Stimulated activated CD4-positive, alpha-beta T cell treated with anti-CD3 and anti-CD28 coated beads, Interleukin-1b, Interleukin-23, amount 100 ng/mL, for 4 hours (primary cell): ENCODE results near the gene ID1.
"Not testable (repeated sequence)": the region's sequence is repeated elsewhere in the genome, so short reads cannot be mapped to it uniquely, and the experiment has no call there.

ENCODE experiments used
- DNase-seq, 2 donors: peaks; one replicate each; pipeline ENCODE4 v3.0.0-alpha.2; 2020; ENCODE audit warnings: low read depth in 2 of 2

Gene ID1

DNA sequence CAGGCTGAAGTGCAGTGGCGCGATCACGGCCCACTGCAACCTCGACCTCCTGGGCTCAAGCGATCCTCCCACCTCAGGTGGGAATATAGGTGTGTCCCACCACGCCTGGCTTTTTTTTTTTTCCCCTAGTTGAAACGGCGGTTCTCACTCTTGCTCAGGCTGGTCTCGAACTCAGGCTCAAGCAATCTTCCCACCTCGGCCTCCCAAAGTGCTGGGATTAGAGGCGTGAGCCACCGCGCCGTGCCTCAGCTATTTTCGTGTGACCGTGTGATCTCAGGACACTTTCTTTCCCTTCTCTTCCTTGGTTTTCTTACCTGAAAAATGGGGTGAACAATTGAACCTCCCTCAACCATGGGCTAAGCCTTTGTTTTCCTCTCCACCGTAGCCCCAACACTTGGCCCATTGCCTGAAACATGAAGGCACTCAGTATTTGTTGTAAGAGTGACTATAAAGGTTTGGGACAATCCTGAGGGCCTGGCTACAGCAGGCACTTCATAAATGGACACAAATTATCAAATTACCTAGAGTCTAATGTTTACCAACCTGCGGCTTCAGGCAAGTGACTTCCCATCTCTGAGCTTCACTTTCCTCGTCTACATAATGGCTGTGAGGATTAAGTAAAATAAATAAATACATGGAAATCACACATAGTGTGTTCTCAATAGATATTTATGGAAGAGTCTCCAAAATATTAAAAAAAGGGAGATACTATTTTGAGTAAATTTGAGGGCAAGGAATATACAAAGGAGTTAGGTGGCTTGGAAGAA, 31.4 kb upstream of the ID1 start:
- no peak for DNase-seq

GRCh38 chr20:31574986-31575385, 30.1 kb upstream of the ID1 start:
- not testable (repeated sequence) for DNase-seq

GRCh38 chr20:31576751-31577150, 28.3 kb upstream of the ID1 start:
- no peak for DNase-seq

- DNase-seq = no peak
Observed at GRCh38 chr20:31577194-31577593, 27.9 kb upstream of the ID1 start.

DNA sequence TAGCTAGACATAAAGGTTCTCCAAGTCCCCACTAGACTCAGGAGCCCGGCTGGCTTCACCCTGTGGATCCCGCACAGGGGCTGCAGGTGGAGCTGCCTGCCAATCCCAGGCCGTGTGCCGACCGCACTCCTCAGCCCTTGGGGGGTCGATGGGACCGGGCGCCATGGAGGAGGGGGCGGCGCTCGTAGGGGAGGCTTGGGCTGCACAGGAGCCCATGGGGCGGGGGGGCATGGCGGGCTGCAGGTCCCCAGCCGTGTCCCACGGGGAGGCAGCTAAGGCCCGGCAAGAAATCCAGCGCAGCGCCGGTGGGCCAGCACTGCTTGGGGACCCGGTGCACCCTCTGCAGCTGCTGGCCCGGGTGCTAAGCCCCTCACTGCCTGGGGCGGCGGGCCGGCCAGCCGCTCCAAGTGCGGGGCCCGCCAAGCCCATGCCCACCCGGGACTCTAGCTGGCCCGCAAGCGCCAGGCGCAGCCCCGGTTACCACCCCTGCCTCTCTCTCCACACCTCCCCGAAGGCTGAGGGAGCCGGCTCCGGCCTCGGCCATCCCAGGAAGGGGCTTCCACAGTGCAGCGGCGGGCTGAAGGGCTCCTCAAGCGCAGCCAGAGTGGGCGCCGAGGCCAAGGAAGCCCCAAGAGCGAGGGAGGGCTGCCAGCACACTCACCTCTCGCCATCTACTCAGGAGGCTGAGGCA, 26.5 kb upstream of the ID1 start:
- DNase-seq = no peak

- DNase-seq = no peak
Observed at GRCh38 chr20:31579245-31579644, 25.8 kb upstream of the ID1 start.

GRCh38 chr20:31579941-31580651, 25.0 kb upstream of the ID1 start:
- DNase-seq = not testable (repeated sequence)

DNA sequence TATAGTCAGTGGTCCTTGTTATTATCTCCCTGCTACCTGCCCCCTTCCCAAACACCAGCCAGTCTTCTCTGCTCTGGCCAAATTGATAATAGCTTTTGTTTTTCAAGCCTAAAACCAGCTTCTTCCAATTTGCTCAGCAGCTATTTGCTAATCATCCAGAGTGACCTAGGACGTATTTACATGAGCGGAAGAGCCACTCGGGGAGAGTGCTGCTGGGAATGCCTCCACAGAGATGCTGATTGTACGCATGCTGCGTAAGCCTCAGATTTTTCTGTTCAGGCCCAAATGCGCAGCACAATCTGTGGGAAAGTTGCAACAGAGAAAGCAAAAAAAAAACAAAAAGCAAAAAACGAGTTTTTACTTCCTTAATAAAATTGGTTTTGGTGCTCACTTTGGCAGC, 24.4 kb upstream of the ID1 start:
- no peak for DNase-seq

DNA sequence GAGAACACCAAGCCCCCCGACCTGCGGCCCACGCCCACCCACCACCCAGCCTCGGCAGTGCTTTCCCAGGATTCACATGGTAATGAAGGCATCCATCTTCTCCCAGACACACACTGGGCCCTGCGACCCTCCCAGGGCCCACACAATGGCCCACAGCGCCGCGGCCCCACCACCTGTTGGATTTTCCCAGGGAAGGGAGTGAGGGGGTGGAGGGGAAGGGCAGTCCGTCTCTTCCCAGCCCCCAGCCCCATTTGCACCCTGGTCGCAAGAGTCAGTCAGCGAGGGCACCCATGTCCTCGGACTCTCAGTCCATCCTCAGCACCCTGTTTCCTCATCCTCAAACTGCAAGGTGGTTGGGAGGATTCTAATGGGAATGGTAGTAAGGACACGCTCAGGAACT, 23.7 kb upstream of the ID1 start:
- no peak for DNase-seq

- no peak for DNase-seq
Observed at GRCh38 chr20:31587545-31588389, 17.3 kb upstream of the ID1 start.

- DNase-seq = no peak
Observed at GRCh38 chr20:31590717-31591225, 14.3 kb upstream of the ID1 start.

- DNase-seq = no peak
Observed at GRCh38 chr20:31593221-31594001, 11.7 kb upstream of the ID1 start.

DNA sequence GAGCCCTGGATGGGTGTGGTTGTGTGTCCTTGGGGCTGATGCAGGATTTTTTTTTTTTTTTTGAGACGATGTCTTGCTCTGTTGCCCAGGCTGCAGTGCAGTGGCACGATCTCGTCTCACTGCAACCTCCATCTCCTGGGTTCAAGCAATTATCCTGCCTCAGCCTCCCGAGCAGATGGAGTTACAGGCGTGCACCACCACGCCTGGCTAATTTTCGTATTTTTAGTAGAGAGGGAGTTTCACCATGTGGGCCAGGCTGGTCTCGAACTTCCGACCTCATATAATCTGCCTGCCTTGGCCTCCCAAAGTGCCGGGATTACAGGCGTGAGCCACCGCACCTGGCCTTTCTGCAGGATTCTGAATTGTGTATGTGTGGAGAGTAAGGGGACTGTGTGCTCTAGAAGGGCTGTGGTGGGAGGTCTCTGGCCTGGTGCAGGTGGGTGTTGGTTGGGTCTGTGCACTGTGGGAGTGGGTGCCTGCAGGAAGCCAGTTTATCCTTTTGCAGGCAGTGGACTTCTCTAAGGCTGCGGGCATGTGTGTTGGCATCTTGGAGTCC, 11.0 kb upstream of the ID1 start:
- DNase-seq = no peak

GRCh38 chr20:31594558-31595379, 10.3 kb upstream of the ID1 start:
- DNase-seq = no peak

DNA sequence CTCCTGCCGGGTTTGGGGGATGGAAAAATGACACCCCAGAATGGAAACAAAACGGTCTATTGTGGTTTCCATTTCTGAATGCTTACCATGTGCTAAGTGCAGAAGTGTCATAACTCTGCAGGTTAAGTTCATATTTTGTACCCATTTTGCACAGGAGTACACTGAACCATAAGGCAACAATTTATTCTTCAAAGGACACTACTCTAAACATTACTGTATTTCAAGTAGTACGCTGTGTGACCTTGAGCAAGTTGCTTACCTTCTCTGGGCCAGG, 9.8 kb upstream of the ID1 start:
- DNase-seq = no peak

DNA sequence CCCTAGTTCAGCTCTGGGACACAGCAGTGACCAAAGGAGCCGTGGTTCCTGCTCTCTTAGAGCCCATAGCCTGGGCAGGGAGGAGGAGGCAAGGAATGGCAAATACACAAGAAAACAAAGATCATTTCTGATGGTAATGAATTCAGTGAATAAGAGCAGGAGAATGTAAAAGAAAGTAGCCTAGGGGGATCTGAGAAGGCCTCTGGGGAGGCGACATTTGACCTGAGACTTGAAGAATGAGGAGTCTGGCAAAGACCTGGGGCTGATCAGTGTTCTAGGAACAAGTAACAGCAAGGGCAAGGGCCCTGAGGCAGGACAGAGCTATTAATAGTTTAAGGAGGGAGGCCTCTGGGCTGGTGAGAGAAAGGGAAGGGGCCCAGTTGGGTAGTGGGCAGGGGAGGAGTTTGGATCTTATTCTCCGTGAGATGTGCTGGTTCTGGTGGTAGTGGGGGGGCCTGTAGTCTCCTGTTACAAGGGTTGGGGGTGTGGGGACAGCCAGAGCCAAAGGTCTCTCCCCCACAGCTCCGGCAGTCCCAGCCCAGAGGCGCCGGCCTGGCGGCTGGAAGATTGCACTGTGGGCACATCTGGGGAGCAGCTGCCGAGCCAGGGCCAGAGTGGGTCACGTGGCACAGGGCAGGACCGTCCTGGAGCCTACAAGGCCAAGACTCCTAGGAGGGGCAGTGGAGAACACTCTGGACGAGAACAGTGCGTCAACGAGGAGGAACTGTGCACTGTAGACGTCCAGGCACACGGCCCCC, 9.3 kb upstream of the ID1 start:
- DNase-seq = no peak

DNA sequence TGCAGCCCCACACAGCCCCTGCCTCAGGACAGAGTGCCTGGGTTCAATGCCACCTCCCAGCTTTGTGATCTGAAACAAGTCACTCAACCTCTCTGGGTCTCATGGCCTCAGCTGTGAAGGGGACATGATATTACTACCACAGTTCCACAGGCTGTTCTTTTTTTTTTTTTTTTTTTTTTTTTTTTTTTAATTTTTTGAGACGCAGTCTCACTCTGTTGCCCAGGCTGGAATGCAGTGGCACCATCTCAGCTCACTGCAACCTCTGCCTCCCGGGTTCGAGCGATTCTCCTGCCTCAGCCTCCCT, 8.7 kb upstream of the ID1 start:
- DNase-seq = not testable (repeated sequence)

DNA sequence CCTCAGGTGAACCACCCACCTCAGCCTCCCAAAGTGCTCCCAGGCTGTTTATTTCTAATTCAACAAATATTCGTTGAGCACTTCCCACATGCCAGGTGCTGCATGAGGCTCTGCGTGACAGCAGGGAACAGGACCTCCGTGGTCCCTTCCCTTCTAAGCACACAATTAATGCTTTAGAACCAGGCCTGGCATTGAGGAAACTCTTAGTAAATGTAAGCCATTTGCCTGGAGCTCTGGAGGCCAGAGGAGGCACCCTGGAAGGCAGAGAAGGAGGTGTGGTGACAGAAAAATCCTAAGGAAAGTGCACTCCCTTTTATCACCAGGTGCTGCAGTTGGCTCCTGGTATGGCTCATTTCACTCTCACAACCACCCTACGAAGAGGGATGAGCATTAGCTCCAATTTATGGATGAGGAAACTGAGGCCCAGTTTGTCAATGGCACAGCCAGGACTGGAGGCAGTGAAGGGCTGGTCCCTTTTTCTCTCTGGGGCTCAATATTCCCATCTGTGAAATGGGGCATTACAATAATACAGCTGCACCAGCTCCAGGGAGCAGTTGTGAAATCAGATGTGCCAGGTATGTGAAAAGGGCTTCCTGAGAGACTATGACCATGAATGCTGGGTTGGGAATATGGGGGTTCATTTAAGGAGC, 8.1 kb upstream of the ID1 start:
- DNase-seq = no peak

DNA sequence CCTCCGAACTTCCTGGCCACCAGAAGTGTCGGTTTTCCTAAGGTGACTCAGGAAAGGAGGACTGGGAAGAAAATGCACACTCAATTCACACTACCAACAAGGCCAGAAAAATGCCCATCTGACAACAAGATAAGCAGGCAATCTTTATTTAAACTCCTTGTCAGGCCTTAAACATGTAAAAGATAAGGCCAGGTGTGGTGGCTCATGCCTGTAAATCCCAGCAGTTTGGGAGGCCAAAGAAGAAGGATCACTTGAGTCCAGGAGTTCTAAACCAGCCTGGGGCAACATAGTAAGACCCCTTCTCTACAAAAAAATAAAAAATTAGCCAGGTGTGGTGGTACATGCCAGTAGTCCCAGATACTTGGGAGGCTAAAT, 7.6 kb upstream of the ID1 start:
- DNase-seq = no peak
